Stimulated activated effector memory CD8-positive, alpha-beta T cell treated with anti-CD3 and anti-CD28 coated beads, Interleukin-12 subunit alpha, Interleukin-12 subunit beta, amount 100 ng/mL, for 72 hours (primary cell): Measurements from ENCODE around the gene PLK1.
"Not testable (repeated sequence)": the region's sequence is repeated elsewhere in the genome, so short reads cannot be mapped to it uniquely, and the experiment has no call there.

Experiments used
- ATAC-seq: fragments of 150-1000 bp; cut with Tn5 transposase; 2 replicates; pipeline ENCODE4 v1.10.0; 2021
- DNase-seq, 2 donors: peaks; one replicate each; pipeline ENCODE4 v3.0.0; 2021 to 2022; ENCODE audit warnings: low spot score in 2 of 2
- H3K27ac Mint-ChIP-seq: one replicate; pipeline ENCODE4 v1.8.0; 2022; ENCODE audit warnings: mild to moderate bottlenecking, mixed read lengths
- H3K36me3 Mint-ChIP-seq: one replicate; pipeline ENCODE4 v1.8.0; 2022; ENCODE audit warnings: mild to moderate bottlenecking, mixed read lengths
- H3K4me1 Mint-ChIP-seq: one replicate; pipeline ENCODE4 v1.8.0; 2022; ENCODE audit warnings: mixed read lengths
- H3K4me3 Mint-ChIP-seq: one replicate; pipeline ENCODE4 v1.8.0; 2022; ENCODE audit warnings: mild to moderate bottlenecking, mixed read lengths
- H3K9me3 Mint-ChIP-seq: one replicate; pipeline ENCODE4 v1.8.0; 2022; ENCODE audit warnings: mixed read lengths

PLK1 gene

DNA sequence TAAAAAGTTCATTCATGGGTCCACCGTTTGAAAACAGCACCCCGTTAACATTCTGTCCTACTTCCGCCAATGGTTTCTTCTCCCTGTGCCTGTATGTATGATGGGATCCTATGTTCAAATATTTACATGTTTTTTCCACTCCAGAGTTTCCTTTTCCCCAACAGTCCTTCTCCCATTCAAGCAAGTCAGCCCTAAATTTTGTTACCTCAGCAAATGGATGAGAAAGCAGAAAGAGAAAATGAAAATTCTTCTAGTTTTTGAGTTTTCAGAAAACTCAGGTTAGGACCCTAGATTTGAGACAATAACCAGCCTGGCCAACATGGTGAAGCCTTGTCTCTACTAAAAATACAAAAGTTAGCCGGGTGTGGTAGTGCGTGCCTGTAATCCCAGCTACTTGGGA lies 37.8 kb downstream of the PLK1 start:
- Mint-ChIP-seq H3K4me3 (no peak overlapping the region), H3K9me3 (no peaks in the 10 kb centered on the region), H3K4me1 (no peaks in the 10 kb centered on the region), H3K27ac (no peak overlapping the region), H3K36me3 (no peaks in the 10 kb centered on the region)
- no peak for DNase-seq
- no peak for ATAC-seq

DNA sequence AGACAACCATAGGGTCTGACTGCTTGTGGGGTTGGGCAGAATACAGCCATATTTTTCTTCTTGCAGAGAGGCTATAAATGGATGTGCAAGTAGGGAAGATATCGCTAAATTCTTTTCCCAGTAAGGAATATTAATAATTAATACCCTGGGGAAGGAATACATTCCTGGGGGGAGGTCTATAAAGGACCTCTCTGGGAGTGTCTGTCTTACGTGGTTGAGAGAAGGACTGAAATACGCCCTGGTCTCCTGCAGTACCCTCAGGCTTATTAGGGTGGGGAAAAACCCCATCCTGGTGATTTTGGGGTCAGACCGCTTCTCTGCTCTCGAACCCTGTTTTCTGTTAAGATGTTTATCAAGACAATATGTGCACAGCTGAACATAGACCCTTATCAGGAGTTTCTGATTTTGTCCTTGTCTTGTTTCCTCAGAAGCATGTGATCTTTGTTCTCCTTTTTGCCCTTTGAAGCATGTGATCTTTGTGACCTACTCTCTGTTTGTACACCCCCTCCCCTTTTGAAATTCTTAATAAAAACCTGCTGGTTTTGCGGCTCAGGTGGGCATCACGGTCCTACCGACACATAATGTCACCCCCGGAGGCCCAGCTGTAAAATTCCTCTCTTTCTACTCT lies 44.0 kb downstream of the PLK1 start:
- H3K4me1 Mint-ChIP-seq, H3K4me3 Mint-ChIP-seq, ATAC-seq: not testable (repeated sequence)

DNA sequence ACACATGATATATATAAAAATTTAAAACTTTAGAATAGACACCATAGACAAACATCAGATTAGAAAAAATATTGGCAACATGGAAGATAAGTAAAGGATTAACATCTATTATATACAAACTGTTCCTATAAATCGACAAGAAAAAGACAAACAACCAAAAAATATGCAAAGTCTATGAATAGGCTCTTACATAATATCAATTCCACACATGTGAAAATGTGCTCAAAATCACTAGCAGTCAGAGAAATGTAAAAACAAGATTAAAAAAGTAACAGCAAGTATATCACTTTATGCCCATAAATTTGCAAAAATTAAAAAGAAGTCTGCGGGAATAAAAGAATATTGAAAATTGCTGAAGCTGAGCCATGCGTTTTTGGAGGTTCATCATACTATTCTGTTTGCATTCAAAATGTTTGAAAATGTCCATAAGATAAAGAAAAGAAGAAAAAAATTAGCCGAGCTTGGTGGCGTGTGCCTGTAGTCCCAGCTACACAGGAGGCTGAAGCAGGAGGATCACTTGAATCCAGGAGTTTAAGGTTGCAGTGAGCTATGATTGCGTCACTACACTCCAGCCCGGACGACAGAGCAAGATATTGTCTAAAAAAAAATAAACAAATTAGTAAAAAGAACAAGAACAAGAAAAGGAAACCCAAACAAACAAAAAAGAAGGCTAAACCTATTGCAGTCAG lies 45.6 kb downstream of the PLK1 start:
- no peaks in the 10 kb centered on the region for H3K36me3 Mint-ChIP-seq
- no peak overlapping the region for H3K27ac Mint-ChIP-seq
- H3K4me1 Mint-ChIP-seq, result peaks cover 8% of the 10 kb centered on the region
- DNase-seq, result no peak
- no peak for ATAC-seq
- peaks cover 8% of the 10 kb centered on the region for H3K9me3 Mint-ChIP-seq
- no peak overlapping the region for H3K4me3 Mint-ChIP-seq

More for the DNA sequence above, 44.0 kb downstream of the PLK1 start:
- not testable (repeated sequence) for H3K27ac Mint-ChIP-seq, H3K36me3 Mint-ChIP-seq, DNase-seq, H3K9me3 Mint-ChIP-seq

DNA sequence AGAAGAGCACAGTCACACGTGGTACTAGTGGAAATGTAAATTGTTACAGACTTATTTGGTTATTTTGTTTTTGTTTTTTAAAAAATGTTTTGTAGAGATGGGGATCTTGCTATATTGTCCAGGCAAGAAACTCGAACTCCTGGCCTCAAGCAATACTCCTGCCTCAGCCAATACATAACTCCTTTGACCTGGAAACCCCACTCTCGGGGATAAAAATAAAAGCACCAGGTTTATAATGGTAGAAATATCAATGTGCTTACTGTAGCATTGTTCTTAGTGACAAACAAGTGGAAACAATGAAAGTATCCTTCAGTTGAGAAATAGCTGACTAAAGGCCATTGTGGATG lies 46.1 kb downstream of the PLK1 start:
- Mint-ChIP-seq H3K4me1 (peaks cover 8% of the 10 kb centered on the region), H3K36me3 (no peaks in the 10 kb centered on the region), H3K27ac (no peak overlapping the region), H3K4me3 (no peak overlapping the region), H3K9me3 (peaks cover 8% of the 10 kb centered on the region)
- DNase-seq (no peak), ATAC-seq (no peak)

DNA sequence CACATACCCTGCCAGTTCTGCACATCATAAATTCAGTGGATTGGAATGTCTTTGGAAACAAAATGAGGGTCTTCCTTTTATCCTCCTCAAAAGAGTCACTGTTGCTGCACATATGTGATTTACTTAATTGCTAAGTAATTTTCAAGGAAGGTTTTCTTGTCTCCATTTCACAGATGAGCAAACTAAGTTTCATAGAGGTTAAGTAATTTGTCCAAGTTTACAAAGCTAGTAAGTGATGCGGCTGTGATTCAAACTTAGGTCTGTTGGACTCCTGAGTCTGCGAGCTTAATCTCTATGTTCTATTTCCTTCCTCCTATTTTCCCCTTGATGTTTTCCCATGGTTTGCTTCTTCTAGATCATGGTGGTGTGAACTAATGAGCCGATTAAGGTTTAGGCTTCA lies 48.0 kb downstream of the PLK1 start:
- H3K4me3 Mint-ChIP-seq, result no peak overlapping the region
- H3K4me1 Mint-ChIP-seq, result peaks cover 8% of the 10 kb centered on the region
- H3K9me3 Mint-ChIP-seq, result peaks cover 8% of the 10 kb centered on the region
- DNase-seq (no peak), ATAC-seq (no peak)
- H3K27ac Mint-ChIP-seq, result no peak overlapping the region
- H3K36me3 Mint-ChIP-seq, result no peaks in the 10 kb centered on the region

DNA sequence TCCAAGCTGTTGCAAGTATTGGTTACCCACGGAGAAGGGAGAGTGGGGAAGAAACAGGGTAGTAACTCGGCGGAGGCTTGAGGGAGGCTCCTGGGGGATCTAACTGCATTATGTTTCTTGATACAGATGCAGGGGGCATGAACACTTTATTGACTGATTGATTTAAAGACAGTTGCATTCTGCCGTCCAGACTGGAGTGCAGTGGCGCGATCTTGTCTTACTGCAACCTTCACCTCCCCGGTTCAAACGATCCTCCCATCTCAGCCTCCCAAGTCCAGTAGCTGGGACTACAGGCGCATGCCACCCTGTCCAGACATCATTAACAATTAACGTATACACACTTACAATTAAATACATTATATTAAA lies 49.4 kb downstream of the PLK1 start:
- DNase-seq (no peak), ATAC-seq (no peak)
- Mint-ChIP-seq H3K36me3 (no peaks in the 10 kb centered on the region), H3K4me1 (peaks cover 8% of the 10 kb centered on the region), H3K27ac (no peak overlapping the region), H3K4me3 (peak overlapping the region; percentile 9), H3K9me3 (peaks cover 2% of the 10 kb centered on the region)

DNA sequence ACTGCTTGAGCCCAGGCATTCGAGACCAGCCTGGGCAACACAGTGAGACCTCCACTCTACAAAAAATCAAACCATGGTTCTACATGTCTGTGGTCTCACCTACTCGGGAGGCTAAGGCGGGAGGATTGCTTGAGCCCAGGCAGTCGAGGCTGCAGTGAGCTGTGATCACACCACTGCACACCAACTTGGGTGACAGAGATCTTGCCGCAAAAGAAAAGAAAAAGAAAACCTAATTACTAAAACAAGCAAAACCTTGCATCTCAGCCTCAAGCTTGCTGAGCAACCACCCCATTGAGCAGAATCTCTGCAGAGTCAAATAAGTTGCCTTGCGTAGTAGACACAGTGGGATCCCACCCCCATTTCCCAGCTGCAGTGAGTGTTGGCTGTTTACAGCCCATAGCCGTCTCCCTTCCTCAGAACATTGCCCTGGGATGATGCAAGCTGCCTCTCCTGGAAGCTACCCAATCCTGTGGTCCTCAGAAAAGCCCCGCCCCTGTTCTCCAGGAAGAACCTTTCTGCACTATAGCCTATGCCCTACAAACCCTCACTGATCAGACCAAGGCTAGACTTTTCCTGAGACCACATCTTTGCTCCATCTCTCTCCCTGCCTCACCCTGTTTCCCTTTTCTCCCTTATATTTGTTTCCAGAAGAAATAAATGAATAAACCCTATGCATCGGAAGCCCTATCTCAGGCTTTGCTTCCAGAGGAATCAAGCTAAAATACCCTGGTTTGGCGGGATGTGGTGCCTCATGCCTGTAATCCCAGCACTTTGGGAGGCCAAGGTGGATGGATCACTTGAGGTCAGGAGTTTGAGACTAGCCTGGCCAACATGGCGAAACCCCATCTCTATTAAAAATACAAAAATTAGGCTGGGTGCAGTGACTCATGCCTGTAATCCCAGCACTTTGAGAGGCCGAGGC lies 51.1 kb downstream of the PLK1 start:
- H3K9me3 Mint-ChIP-seq, result no peaks in the 10 kb centered on the region
- H3K36me3 Mint-ChIP-seq, result no peaks in the 10 kb centered on the region
- H3K4me3 Mint-ChIP-seq, result no peak overlapping the region
- DNase-seq, result no peak
- H3K4me1 Mint-ChIP-seq, result peaks cover 8% of the 10 kb centered on the region
- no peak overlapping the region for H3K27ac Mint-ChIP-seq
- ATAC-seq, result no peak

DNA sequence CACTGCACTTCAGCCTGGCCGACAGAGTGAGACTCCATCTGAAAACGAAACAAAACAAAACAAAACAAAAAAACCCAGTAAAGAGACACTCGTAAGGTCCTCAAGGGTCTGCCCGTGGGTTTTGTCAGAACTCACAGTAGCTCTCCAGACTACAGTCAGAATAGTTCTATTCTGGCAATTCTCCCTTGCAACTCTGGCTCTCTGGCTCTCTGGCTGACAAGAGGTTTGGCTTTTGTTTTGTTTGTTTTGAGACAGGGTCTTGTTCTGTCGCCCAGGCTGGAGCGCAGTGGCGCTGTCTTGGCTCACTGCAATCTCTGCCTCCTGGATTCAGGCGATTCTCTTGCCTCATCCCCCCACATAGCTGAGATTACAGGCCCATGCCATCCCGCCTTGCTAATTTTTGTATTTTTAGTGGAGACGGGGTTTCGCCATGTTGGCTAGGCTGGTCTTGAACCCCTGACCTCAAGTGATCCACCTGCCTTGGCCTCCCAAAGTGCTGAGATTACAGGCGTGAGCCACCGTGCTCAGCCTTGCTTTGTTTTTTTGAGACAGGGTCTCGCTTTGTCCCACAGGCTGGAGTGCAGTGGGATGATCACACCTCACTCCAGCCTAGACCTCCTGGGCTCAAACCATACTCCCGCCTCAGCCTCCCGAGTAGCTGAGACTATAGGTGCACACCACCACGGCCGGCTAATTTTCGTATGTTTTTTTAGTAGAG lies 55.6 kb downstream of the PLK1 start:
- Mint-ChIP-seq H3K4me1 (peaks cover 5% of the 10 kb centered on the region), H3K9me3 (no peaks in the 10 kb centered on the region), H3K4me3 (no peak overlapping the region), H3K27ac (no peak overlapping the region), H3K36me3 (no peaks in the 10 kb centered on the region)
- ATAC-seq (no peak), DNase-seq (no peak)

DNA sequence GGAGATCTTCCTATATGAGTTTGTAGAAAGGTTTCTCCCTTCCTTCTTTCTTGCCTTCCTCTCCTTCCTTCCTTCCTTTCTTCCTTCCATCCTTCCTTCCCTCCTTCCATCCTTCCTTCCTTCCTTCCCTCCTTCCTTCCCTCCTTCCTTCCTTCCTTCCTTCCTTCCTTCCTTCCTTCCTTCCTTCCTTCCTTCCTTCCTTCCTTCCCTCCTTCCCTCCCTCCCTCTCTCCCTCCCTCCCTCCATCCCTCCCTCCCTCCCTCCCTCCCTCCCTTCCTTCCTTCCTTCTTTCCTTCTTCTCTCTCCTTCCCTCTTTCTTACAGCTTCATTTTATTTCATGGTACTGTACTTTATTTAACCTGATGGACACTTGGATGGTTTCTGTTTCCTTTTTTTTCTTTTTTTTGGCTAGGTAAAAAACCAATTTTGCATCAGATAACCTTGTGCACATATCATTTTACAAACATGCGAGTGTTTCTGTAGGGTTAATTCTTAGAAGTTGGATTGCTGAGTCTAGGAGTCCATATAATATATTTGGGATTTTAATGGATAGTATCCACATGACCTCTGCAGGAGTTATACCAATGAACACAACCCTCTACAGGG lies 58.8 kb downstream of the PLK1 start:
- H3K4me1 Mint-ChIP-seq, H3K27ac Mint-ChIP-seq, H3K4me3 Mint-ChIP-seq, DNase-seq, ATAC-seq, H3K9me3 Mint-ChIP-seq, H3K36me3 Mint-ChIP-seq: not testable (repeated sequence)

DNA sequence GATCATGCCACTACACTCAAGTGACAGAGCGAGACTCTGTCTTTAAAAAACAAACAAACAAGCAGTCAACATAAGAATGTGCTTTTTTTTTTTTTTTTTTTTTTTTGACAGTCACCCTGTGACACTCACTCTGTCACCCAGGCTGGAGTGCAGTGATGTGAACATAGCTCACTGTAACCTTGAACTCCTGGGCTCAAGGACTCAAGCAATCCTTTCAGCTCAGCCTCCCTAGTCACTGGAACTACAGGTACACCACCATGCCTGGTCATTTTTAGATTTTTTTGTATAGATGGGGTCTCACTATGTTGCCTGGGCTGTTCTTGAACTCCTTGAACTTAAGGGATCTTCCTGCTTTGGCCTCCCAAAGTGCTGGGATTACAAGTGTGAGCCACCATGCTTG lies 60.8 kb downstream of the PLK1 start:
- H3K9me3 Mint-ChIP-seq, result no peaks in the 10 kb centered on the region
- H3K4me3 Mint-ChIP-seq, result no peak overlapping the region
- H3K4me1 Mint-ChIP-seq, result peaks cover 5% of the 10 kb centered on the region
- DNase-seq (no peak), ATAC-seq (no peak)
- no peak overlapping the region for H3K27ac Mint-ChIP-seq
- H3K36me3 Mint-ChIP-seq, result no peaks in the 10 kb centered on the region
